Thoracic aorta (tissue), 2 donors: ENCODE measurements around the gene ZNF600. TPM values are rescaled to one million over a fixed set of nuclear protein-coding genes. Genes with fewer than 3 reads are reported as not detected.
A peak's percentile ranks its signal among the peaks of the same experiment; 100 is the strongest.
"Not testable (repeated sequence)": the region's sequence is repeated elsewhere in the genome, so short reads cannot be mapped to it uniquely, and the experiment has no call there.

Source experiments
- ATAC-seq: fragments of 150-250 bp; one replicate; pipeline ENCODE4 v1.8.0; 2017; ENCODE audit warnings: low read depth; ENCODE audit not compliant: insufficient number of reproducible peaks, low FRiP score
- DNase-seq: peaks from one replicate; pipeline ENCODE4 v3.0.0-alpha.2; 2020; ENCODE audit warnings: low spot score
- H3K27ac ChIP-seq, 2 donors: fragments of 200-600 bp; sonication (generic); 1 replicate in 1 of 2; 2 replicates in 1 of 2; pipeline ENCODE4 v1.5.1; 2016; ENCODE audit warnings: mild to moderate bottlenecking in 2 of 2, moderate library complexity in 2 of 2
- H3K27me3 ChIP-seq: fragments of 200-600 bp; sonication (generic); replicated peaks from 2 replicates; pipeline ENCODE4 v1.6.0; 2016; ENCODE audit warnings: mild to moderate bottlenecking; ENCODE audit not compliant: insufficient read depth
- H3K36me3 ChIP-seq: fragments of 200-600 bp; sonication (generic); one replicate; pipeline ENCODE4 v1.5.1; 2016
- H3K4me1 ChIP-seq, 2 donors: fragments of 200-600 bp; sonication (generic); 1 replicate in 1 of 2; 2 replicates in 1 of 2; pipeline versions ENCODE4 v1.5.1 to v1.6.0; 2016; ENCODE audit warnings: low read depth in 2 of 2, mild to moderate bottlenecking in 1 of 2; ENCODE audit not compliant: control insufficient read depth in 1 of 2
- H3K4me3 ChIP-seq: fragments of 200-600 bp; sonication (generic); 2 replicates; pipeline ENCODE4 v1.5.1; 2016; ENCODE audit warnings: mild to moderate bottlenecking
- H3K9me3 ChIP-seq: fragments of 200-600 bp; sonication (generic); 2 replicates; pipeline ENCODE4 v1.5.1; 2016
- CTCF ChIP-seq: fragments of 200-600 bp; sonication (generic); IDR thresholded peaks from one replicate; pipeline ENCODE4 v1.5.1; 2019; ENCODE audit warnings: antibody characterized with exemption
- total RNA-seq, 2 donors: library from RNA; depleted of rRNA; stranded (reverse); fragments of >200 nt; gene quantifications; one replicate each; pipeline versions ENCODE4 v1.1.0 to v1.2.3, GENCODE V29; 2016

ZNF600 gene
- total RNA-seq, 2 donors from 2014 or later, result 10.4 to 15.2 TPM

DNA sequence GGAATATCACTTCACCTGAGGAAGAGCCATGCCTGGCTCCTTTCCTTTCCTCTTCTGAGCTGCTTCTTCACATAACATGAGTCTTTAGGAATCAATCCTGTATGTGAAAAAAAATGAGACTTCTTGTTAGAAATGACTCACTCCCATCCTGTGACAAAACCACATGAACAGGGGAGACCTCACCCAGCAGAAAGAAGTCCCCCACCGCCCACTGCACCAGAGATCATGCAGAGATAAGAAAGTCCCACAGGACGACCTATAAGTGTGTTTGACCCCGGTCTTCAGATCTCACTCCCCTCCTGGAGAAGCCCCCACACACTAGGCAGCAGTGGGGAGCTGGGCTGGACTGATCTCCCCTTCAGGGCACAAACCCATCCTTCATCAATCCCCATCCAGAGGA, 7.8 kb downstream of the ZNF600 start:
- ATAC-seq (no peak), DNase-seq (no peak)
- H3K36me3 ChIP-seq, result peaks cover 8% of the 10 kb centered on the region
- no peak overlapping the region for H3K4me3 ChIP-seq
- H3K27me3 ChIP-seq, result no peaks in the 10 kb centered on the region
- no peak overlapping the region for H3K27ac ChIP-seq
- no peaks in the 10 kb centered on the region for H3K9me3 ChIP-seq
- no peak for TF ChIP-seq CTCF
- no peaks in the 10 kb centered on the region for H3K4me1 ChIP-seq

DNA sequence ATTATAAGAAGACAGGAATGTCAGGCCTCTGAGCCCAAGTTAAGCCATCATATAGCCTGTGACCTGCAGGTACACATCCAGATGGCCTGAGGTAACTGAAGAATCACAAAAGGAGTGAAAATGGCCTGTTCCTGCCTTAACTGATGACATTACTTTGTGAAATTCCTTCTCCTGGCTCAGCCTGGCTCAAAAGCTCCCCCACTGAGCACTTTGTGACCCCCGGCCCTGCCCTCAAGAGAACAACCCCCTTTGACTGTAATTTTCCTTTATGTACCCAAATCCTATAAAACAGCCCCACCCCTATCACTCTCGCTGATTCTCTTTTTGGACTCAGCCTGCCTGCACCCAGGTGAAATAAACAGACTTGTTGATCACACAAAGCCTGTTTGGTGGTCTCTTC, 30.1 kb downstream of the ZNF600 start:
- DNase-seq, H3K9me3 ChIP-seq, H3K4me3 ChIP-seq, H3K36me3 ChIP-seq, ATAC-seq, H3K27me3 ChIP-seq, H3K4me1 ChIP-seq, H3K27ac ChIP-seq: not testable (repeated sequence)

- H3K4me3 ChIP-seq, result no peak overlapping the region
- peaks cover 0 to 6% of the 10 kb centered on the region in 2 donors for H3K4me1 ChIP-seq
- H3K27me3 ChIP-seq, result no peaks in the 10 kb centered on the region
- TF ChIP-seq CTCF, result no peak
- ATAC-seq, result no peak
- no peaks in the 10 kb centered on the region for H3K9me3 ChIP-seq
- no peak overlapping the region for H3K27ac ChIP-seq
- DNase-seq, result no peak
- no peaks in the 10 kb centered on the region for H3K36me3 ChIP-seq
Measured at GRCh38 chr19:52749780-52750179, 36.8 kb downstream of the ZNF600 start.

DNA sequence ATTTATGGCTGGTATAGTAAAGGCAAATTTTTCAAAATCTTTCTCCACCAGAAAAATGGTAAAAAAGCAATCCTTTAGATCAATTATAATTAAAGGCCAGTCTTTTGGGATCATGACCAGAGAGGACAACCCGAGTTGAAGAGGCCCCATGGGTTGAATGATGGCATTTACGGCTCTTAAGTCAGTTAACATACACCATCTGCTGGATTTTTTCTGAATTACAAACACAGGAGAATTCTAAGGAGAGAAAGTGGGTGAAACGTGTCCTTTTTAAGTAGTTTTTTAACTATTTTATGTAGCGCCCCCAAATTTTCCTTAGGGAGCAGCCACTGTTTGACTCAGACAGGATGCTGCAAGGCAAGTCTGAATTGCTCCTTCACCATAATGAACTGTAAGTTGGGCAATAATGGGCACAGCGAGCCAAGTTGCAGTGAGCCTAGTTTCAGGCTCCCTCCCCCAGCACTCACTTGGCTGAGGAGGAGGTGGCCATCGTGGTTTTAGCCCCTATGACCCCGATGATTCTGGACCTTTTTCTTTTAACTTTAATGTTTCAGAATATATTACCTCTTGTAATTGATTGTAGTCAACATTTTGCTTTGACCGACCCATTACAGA, 38.1 kb downstream of the ZNF600 start:
- Histone ChIP-seq H3K4me3 (no peak overlapping the region), H3K9me3 (no peaks in the 10 kb centered on the region), H3K27me3 (no peaks in the 10 kb centered on the region), H3K36me3 (no peaks in the 10 kb centered on the region), H3K4me1 (peaks cover 0 to 6% of the 10 kb centered on the region in 2 donors), H3K27ac (no peak overlapping the region)
- ATAC-seq (no peak), DNase-seq (no peak)
- peak; percentile 52 for TF ChIP-seq CTCF

DNA sequence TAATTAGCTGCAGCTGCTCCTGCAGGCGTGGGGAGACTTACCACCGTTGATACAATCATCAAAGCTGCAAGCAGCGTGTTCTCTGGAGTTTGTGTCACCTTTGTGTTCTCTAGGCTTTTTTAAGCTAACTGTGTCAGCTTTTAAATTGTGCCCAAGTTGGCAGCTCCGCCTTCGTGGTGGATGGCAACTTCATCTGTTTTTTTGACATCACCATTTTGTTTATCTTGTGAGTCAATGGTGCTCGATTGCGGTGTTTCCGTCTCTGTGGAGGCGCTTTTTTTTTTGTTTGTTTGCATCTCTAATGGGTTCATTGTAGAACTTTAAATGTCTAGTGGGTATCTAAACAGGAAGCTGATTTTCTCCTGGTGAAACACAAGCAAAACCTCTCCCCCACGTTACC, 40.7 kb downstream of the ZNF600 start:
- not testable (repeated sequence) for H3K9me3 ChIP-seq, H3K27me3 ChIP-seq, H3K27ac ChIP-seq, DNase-seq, H3K4me3 ChIP-seq, H3K4me1 ChIP-seq, ATAC-seq, H3K36me3 ChIP-seq

- ATAC-seq (no peak), DNase-seq (no peak)
- H3K4me3 ChIP-seq, result no peak overlapping the region
- TF ChIP-seq CTCF, result no peak
- no peaks in the 10 kb centered on the region for H3K27me3 ChIP-seq
- H3K9me3 ChIP-seq, result no peaks in the 10 kb centered on the region
- no peak overlapping the region for H3K27ac ChIP-seq
- no peaks in the 10 kb centered on the region for H3K36me3 ChIP-seq
- no peaks in the 10 kb centered on the region for H3K4me1 ChIP-seq
Measured at GRCh38 chr19:52743091-52743490, 43.5 kb downstream of the ZNF600 start.
